Thymus (tissue), 11 donors: ENCODE measurements around the gene NRG3. TPM values are rescaled to one million over a fixed set of nuclear protein-coding genes. Genes with fewer than 3 reads are reported as not detected.

Experiments
- DNase-seq, 9 donors: peaks; one replicate each; pipeline ENCODE4 v3.0.0-alpha.2; 2013; ENCODE audit warnings: low spot score in 9 of 9, low read depth in 6 of 9, missing footprints in 1 of 9
- H3K27ac ChIP-seq, 2 donors: one replicate each; pipeline ENCODE4 v1.5.1; 2013; ENCODE audit warnings: control low read depth in 1 of 2, low read depth in 1 of 2, low read length in 1 of 2, mild to moderate bottlenecking in 1 of 2, moderate library complexity in 1 of 2
- H3K27me3 ChIP-seq, 2 donors: one replicate each; pipeline ENCODE4 v1.5.1; 2013; ENCODE audit warnings: low read length in 1 of 2; ENCODE audit not compliant: control insufficient read depth in 2 of 2, insufficient read depth in 1 of 2
- H3K36me3 ChIP-seq, 2 donors: one replicate each; pipeline ENCODE4 v1.5.1; 2013; ENCODE audit warnings: low read length in 1 of 2, mild to moderate bottlenecking in 1 of 2, moderate library complexity in 1 of 2; ENCODE audit not compliant: control insufficient read depth in 2 of 2, insufficient read depth in 2 of 2
- H3K4me1 ChIP-seq, 2 donors: one replicate each; pipeline ENCODE4 v1.5.1; 2013; ENCODE audit warnings: low read length in 2 of 2; ENCODE audit not compliant: control insufficient read depth in 2 of 2, insufficient read depth in 2 of 2
- H3K4me3 ChIP-seq, 2 donors: one replicate each; pipeline ENCODE4 v1.5.1; 2013; ENCODE audit warnings: low read length in 2 of 2, control low read depth in 1 of 2, mild to moderate bottlenecking in 1 of 2
- H3K9me3 ChIP-seq, 2 donors: one replicate each; pipeline ENCODE4 v1.5.1; 2013; ENCODE audit warnings: low read length in 1 of 2, mild to moderate bottlenecking in 1 of 2; ENCODE audit not compliant: control insufficient read depth in 2 of 2, insufficient read depth in 1 of 2
- WGBS: extraction: QIAGEN DNeasy Blood & Tissue Kit; methylation state at CpG from one replicate; pipeline ENCODE4 v1.1.7; 2013; 5-methylcytosine and 5-hydroxymethylcytosine counted together
- polyA plus RNA-seq: library from polyadenylated mRNA; stranded (reverse); fragments of 200-250 nt; gene quantifications from one replicate; pipeline ENCODE4 v1.2.3, GENCODE V29; 2013
- total RNA-seq: library from RNA; stranded (reverse); fragments of 120-200 nt; gene quantifications from one replicate; pipeline ENCODE4 v1.2.4, GENCODE V29; 2013
- donor health status: healthy.

Gene NRG3
- total and polyA plus RNA-seq, 2 donors, result 0.09 TPM; not detected in 1

DNA sequence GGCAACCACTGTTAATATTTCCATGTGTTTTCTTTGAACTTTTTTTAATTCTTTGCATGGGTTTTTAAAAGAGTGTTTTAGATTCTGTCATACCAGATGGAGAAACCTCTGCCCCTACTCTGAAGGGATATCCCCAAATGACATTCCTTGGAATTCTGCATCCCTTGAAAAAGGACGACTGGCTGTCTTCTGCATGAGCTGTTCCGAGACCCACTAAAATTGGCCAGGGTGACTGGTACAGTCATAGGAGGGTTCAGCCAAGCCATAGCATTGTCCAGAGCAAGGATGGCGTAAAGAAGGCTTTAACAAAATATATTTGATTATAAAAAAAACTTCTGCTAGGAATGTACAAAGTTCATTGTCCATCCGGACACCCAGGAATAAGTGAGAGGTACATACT lies 952.9 kb downstream of the NRG3 start:
- Histone ChIP-seq H3K4me3 (no peak overlapping the region), H3K4me1 (no peaks in the 10 kb centered on the region), H3K36me3 (no peaks in the 10 kb centered on the region), H3K27ac (no peak overlapping the region), H3K9me3 (no peaks in the 10 kb centered on the region), H3K27me3 (no peaks in the 10 kb centered on the region)
- WGBS, result 89% methylated on average over 4 of the region's 4 CpGs
- DNase-seq, result no peak

DNA sequence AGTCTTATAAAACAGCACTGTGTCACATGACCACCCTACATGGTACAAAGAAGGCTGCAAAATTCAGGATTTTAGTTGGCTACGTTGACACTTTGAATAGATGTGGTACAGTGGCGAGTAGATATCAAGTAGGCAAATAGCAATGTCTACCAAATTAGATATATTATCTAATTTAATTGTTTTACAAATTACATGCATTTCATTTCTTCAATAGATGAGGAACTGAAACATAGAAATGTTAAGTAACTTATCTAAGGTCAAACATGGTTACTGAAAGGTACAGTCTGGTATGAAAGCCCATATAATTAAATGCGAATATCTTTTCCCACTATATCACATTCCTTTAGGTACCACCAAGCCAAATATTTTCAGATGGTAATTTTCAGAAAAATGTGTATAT lies 972.2 kb downstream of the NRG3 start:
- H3K36me3 ChIP-seq, result no peaks in the 10 kb centered on the region
- no peak overlapping the region for H3K4me3 ChIP-seq
- no peak overlapping the region for H3K27ac ChIP-seq
- H3K27me3 ChIP-seq, result no peaks in the 10 kb centered on the region
- no peaks in the 10 kb centered on the region for H3K4me1 ChIP-seq
- no peak for DNase-seq
- 92% methylated on average over 3 of the region's 3 CpGs for WGBS
- no peaks in the 10 kb centered on the region for H3K9me3 ChIP-seq

DNA sequence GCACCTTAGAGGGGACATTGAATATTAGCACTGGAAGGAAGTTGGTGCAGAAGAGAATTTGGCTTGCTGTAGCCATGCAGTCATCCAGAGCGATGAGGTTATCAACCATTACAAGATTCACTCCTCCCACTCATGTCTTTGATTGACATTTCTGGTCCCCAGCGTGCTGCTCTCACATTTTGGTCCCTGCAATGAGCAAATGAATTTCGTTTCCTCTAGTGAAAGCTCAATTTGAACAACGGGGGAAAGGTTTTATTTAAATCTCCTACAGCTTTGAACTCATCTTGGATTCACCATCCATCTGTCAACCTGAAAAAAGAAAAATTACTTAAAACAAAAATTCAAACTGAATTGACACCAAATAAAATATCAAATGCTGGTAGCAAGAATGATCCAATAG lies 975.2 kb downstream of the NRG3 start:
- Histone ChIP-seq H3K4me3 (no peak overlapping the region), H3K27me3 (no peaks in the 10 kb centered on the region), H3K27ac (no peak overlapping the region), H3K4me1 (no peaks in the 10 kb centered on the region), H3K9me3 (no peaks in the 10 kb centered on the region), H3K36me3 (no peaks in the 10 kb centered on the region)
- DNase-seq, result no peak
- WGBS, result 87% methylated on average over 4 of the region's 4 CpGs

DNA sequence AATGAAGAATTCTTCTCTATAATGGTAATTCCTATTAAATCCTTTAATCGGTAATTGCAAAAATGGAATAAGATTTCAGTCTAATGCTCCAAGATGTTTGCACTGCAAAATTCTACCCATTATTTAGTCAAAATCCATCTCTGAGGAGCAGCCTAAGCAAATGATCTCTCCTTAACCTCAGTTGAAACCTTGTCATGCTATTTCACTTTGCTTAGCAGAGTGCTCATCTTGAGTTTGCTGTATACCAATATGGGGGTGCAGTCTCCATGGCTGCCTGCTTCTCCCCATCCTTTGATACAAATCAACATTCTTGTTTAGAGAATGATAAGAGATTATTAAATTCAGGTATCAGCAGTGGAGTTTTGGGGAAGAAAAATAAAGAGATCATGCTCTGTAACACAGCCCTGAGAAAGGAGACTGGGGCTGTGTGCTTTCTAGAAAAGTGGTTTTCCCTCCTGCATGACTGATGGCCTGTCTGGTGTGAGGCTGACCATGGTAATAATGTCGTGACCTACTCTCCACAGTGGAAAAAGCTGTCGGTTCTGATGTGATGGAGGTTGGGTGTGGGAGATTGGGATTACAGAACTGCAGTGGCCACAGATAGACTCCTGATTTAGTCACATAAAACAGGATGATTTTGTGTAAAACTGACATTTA lies 982.1 kb downstream of the NRG3 start:
- Histone ChIP-seq H3K4me3 (no peak overlapping the region), H3K9me3 (peaks cover 0 to 4% of the 10 kb centered on the region in 2 donors), H3K4me1 (no peaks in the 10 kb centered on the region), H3K27ac (no peak overlapping the region), H3K36me3 (no peaks in the 10 kb centered on the region), H3K27me3 (no peaks in the 10 kb centered on the region)
- no peak for DNase-seq
- WGBS, result 61% methylated on average over 3 of the region's 3 CpGs

DNA sequence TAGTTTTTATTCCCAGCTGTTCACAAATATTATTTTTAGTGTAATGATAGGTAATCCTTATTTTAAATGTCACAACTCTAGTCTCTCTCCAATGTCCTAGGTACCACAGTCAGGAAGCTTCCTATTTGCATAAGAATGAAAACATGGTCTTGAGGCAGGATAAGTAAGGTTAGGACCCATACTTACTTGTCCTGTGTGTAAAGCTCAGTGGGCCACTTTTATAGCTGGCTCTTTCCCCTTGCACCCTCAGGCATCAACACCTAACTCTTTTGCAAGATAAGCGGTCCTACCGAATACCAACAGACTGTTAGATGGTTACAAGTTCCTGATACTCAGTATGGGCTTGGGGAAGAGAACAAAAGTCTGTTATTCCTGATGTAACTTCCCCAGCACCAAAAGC lies 986.9 kb downstream of the NRG3 start:
- 94% methylated on average over 2 of the region's 2 CpGs for WGBS
- H3K9me3 ChIP-seq, result no peaks in the 10 kb centered on the region
- no peaks in the 10 kb centered on the region for H3K36me3 ChIP-seq
- no peak overlapping the region for H3K4me3 ChIP-seq
- H3K27ac ChIP-seq, result no peak overlapping the region
- H3K27me3 ChIP-seq, result no peaks in the 10 kb centered on the region
- DNase-seq, result no peak
- H3K4me1 ChIP-seq, result no peaks in the 10 kb centered on the region

DNA sequence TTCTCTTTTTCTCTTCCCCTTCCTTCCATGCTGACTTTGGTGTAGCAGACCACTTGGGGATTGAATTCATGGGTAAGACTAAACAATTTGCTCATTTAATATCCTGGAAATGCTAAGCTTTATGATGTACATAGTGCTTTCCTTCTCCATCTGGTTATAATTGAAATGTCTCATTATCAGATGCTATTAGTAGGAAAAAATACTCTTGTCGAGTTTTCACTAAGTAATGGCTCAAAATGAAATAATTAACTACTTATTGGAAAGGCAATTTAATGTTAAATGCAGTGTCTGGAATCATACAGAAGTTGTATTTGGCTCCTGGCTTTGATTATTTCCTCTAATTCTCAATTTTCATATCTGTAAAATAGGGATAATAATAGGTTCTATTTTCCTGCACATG lies 990.4 kb downstream of the NRG3 start:
- Histone ChIP-seq H3K36me3 (no peaks in the 10 kb centered on the region), H3K4me1 (no peaks in the 10 kb centered on the region), H3K27me3 (no peaks in the 10 kb centered on the region), H3K9me3 (no peaks in the 10 kb centered on the region), H3K4me3 (no peak overlapping the region), H3K27ac (no peak overlapping the region)
- 61% methylated on average over 1 of the region's 1 CpG for WGBS
- DNase-seq, result no peak

DNA sequence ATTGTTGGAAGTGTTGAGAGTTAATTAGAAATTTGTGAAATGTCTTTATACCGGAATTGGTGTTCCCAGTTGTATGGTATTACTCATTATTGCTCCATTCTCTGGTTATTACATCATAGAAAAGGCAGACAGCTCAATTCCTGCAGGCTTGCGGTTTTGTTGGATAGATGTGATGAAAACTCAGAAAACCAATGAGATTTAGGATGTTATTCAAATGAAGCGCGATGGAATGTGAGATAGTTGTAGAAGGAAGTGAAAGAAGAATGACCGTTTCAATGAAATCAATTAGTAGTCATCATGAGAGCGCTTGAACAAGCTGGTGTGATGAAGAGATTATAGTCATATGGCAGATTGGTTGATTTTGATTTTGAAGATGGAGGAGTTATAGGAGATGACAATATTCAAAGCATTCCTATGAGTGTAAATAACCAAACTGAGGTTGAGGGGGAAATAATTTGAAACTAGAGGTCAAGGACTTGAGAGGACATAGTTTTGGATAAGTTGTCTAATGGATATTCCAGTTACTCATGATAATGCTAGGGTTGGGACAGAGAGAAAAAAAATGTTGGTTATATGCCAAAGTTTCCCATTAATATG lies 991.5 kb downstream of the NRG3 start:
- Histone ChIP-seq H3K27ac (no peak overlapping the region), H3K36me3 (no peaks in the 10 kb centered on the region), H3K27me3 (no peaks in the 10 kb centered on the region), H3K4me3 (no peak overlapping the region), H3K4me1 (no peaks in the 10 kb centered on the region), H3K9me3 (no peaks in the 10 kb centered on the region)
- 79% methylated on average over 6 of the region's 6 CpGs for WGBS
- DNase-seq, result no peak

DNA sequence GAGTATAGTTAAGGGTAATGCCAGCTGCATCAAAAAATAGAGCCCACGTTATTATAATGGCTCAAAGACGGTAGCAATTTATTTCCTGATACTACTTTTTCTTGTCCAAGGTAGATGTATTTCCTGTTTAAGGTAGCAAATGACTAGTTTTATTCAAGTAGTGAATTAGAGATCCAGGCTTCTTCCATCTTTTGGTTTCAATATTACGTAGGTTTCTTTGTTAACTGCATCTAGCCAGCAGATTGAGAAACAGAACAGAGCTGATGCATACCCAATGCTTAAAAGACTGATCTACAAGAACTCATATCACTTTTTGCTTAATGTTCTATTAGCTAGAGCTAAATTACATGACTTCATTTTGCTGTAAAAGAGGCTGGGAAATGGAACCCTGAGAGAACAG lies 992.1 kb downstream of the NRG3 start:
- Histone ChIP-seq H3K27me3 (no peaks in the 10 kb centered on the region), H3K4me3 (no peak overlapping the region), H3K36me3 (no peaks in the 10 kb centered on the region), H3K27ac (no peak overlapping the region), H3K4me1 (no peaks in the 10 kb centered on the region), H3K9me3 (no peaks in the 10 kb centered on the region)
- 92% methylated on average over 3 of the region's 3 CpGs for WGBS
- no peak for DNase-seq

DNA sequence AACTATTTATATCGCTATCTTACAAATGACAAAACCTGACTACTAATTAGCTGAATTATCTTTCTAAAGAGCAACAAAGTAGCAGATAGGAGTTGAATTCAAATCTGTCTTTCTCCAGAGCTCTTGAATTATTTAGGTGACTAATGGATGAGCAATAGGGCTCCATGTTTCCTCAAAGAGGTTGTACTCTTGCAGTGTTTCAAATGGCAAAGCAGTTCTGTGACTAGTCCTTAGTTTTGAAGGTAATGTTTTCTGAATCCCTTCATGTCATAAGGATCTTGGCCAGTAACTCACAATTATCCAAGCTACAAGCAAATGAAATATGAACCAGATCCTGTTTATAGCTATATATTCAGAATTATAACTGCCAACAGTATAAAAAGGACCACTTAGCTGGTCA lies 999.7 kb downstream of the NRG3 start:
- WGBS, result 97% methylated on average over 1 of the region's 1 CpG

More for the DNA sequence above, 999.7 kb downstream of the NRG3 start:
- H3K27me3 ChIP-seq, result no peaks in the 10 kb centered on the region
- no peaks in the 10 kb centered on the region for H3K4me1 ChIP-seq
- no peaks in the 10 kb centered on the region for H3K36me3 ChIP-seq
- no peak overlapping the region for H3K27ac ChIP-seq
- no peak for DNase-seq
- no peaks in the 10 kb centered on the region for H3K9me3 ChIP-seq
- H3K4me3 ChIP-seq, result no peak overlapping the region
